ENCODE data around the gene HMCES.

DNA sequence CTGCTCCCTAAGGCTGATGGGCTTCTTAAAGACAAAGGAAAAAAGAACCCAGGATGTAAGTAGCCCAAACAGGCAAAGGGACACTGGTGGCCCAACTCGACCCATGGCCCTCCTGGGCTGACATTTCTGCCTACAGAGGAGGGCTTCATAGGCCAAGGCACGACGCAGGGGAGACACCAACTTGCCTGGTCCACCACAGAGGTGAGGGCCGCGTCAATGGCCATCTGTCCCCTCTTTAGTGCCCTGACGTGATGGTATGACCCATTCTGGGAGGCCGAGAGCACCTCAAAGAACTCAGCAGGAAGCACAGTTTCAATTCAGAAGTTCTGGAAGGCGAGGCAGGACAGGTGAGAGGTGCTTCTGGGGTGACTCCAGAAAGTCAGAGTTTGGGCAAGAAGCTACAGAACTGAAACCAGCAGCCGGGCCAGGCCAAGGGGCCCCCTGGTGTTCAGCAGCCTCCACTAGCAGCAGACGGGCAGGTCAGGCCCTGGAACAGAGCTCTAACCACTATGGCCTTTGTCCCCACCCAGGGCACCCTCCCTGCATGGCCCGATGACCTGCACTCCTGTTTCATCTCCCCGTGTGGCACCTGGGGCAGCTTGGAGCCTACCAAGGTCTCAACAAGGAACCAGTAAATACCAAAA, 45.1 kb downstream of the HMCES start:
- TF ChIP-seq, protein P1, sequence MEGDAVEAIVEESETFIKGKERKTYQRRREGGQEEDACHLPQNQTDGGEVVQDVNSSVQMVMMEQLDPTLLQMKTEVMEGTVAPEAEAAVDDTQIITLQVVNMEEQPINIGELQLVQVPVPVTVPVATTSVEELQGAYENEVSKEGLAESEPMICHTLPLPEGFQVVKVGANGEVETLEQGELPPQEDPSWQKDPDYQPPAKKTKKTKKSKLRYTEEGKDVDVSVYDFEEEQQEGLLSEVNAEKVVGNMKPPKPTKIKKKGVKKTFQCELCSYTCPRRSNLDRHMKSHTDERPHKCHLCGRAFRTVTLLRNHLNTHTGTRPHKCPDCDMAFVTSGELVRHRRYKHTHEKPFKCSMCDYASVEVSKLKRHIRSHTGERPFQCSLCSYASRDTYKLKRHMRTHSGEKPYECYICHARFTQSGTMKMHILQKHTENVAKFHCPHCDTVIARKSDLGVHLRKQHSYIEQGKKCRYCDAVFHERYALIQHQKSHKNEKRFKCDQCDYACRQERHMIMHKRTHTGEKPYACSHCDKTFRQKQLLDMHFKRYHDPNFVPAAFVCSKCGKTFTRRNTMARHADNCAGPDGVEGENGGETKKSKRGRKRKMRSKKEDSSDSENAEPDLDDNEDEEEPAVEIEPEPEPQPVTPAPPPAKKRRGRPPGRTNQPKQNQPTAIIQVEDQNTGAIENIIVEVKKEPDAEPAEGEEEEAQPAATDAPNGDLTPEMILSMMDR (IDR thresholded peaks at IDR 0.05): peak in 1 of 3 experiments; percentile 15
- TF ChIP-seq POLR2A (IDR thresholded peaks at IDR 0.05; ENCODE audit: low read depth) (no peak), POLR2AphosphoS5 (IDR thresholded peaks at IDR 0.05) (no peak)
